ENCODE measurements around the gene PTCHD4. TPM values are rescaled to one million over a fixed set of nuclear protein-coding genes. Genes with fewer than 3 reads are reported as not detected.

Gene PTCHD4
- total RNA-seq = 2.7 and 8.4 TPM in 2 replicates

GRCh38 chr6:48111143-48111506 lies at the start of gene PTCHD4:
TSS of gene PTCHD4 (minus strand) at chr6:48111197. CDS start at chr6:48068957, 42,240 bp downstream.

All from endothelial cell of coronary artery (primary cell).